ENCODE measurements around the gene ARL13B. TPM values are rescaled to one million over a fixed set of nuclear protein-coding genes. Genes with fewer than 3 reads are reported as not detected.
A peak's percentile ranks its signal among the peaks of the same experiment; 100 is the strongest.
"Not testable (repeated sequence)": the region's sequence is repeated elsewhere in the genome, so short reads cannot be mapped to it uniquely, and the experiment has no call there.

Gene ARL13B
- total RNA-seq, 8 experiments from 2014 or later: 6.6 to 17.0 (median 10.6) TPM

DNA sequence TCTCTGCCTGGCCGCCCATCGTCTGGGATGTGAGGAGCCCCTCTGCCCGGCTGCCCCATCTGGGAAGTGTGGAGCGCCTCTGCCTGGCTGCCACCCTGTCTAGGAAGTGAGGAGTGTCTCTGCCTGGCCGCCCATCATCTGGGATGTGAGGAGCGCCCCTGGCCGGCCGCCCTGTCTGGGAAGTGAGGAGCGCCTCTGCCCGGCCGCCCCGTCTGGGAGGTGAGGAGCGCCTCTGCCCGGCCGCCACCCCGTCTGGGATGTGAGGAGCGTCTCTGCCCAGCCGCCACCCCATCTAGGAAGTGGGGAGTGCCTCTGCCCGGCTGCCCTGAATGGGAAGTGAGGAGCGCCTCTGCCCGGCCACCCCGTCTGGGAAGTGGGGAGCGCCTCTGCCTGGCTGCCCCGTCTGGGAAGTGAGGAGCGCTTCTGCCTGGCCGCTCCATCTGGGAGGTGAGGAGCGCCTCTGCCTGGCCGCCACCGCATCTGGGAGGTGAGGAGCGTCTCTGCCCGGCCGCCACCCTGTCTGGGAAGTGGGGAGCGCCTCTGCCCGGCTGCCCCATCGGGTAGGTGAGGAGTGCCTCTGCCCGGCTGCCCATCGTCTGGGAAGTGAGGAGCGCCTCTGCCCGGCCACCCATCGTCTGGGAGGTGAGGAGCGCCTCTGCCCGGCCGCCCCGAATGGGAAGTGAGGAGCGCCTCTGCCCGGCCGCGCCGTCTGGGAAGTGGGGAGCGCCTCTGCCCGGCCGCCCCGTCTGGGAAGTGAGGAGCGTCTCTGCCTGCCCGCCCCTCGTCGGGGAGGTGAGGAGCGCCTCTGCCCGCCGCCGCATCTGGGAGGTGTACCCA, 64.4 kb downstream of the ARL13B start:
- 96 to 98% methylated on average over 5 to 8 of the region's 61 CpGs; no CpG with 5 or more reads in 8 of the 10 experiments for WGBS, 10 experiments
- not testable (repeated sequence) for H3K4me3 ChIP-seq

DNA sequence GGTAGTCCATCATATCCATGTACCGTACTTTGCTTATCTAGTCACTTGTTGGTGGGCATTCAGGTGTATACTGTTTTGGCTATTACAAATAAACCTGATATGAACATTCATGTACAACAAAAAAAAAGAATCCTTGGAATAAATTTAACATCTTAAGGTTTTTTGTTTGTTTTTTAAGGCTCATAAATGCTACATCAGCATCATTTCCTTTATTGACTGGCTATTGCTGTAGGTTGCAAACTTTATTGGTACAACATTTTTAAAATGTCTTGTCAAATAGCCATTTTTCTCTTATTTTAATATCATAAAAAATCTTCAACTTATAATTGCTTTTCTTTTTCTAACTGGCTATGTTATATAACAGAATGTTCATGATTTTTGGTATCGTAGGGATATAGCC, 66.6 kb downstream of the ARL13B start:
- no peak for ATAC-seq (replicated peaks in 6 of 8)
- WGBS, 10 experiments: 89 to 100% (median 100%) methylated on average over 1 to 2 of the region's 2 CpGs; no CpG with 5 or more reads in 1 of the 10 experiments
- Histone ChIP-seq H3K4me1 (replicated peaks in 1 of 2) (no peaks in the 10 kb centered on the region), H3K4me3 (no peak overlapping the region), H3K27ac (no peak overlapping the region)
- in situ Hi-C loops (cut with MboI; ENCODE audit: low pct_unique_long_range_greater_than_20kb in 2 of 9, low sequenced_read_pairs in 9 of 9, unreplicated experiment in 9 of 9): no loop called here

More for the DNA sequence above, 64.4 kb downstream of the ARL13B start:
- H3K27ac ChIP-seq; ATAC-seq (replicated peaks in 6 of 8); in situ Hi-C loops (cut with MboI; ENCODE audit: low pct_unique_long_range_greater_than_20kb in 2 of 9, low sequenced_read_pairs in 9 of 9, unreplicated experiment in 9 of 9); H3K4me1 ChIP-seq (replicated peaks in 1 of 2): not testable (repeated sequence)

DNA sequence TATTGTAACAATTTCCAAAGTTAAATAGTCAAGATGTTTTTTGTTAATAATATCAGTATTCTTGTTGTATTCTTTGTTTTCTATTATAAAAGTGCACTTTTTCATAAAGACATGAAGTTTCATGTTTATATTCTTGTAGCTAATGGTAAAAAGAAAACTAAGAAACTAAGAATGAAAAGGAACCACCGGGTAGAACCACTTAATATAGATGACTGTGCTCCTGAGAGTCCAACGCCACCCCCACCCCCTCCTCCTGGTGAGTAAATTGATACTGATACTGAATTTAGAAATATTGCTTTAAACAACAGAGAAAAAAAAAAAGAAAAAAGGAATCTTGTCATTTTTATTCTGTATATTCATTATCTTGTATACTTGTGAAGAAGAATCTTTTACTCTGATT, 69.3 kb downstream of the ARL13B start:
- Histone ChIP-seq H3K4me3 (no peak overlapping the region), H3K4me1 (replicated peaks in 1 of 2) (no peaks in the 10 kb centered on the region), H3K27ac (no peak overlapping the region)
- 80 to 100% (median 90%) methylated on average over 1 to 2 of the region's 2 CpGs; no CpG with 5 or more reads in 1 of the 10 experiments for WGBS, 10 experiments
- in situ Hi-C loops (cut with MboI; ENCODE audit: low pct_unique_long_range_greater_than_20kb in 2 of 9, low sequenced_read_pairs in 9 of 9, unreplicated experiment in 9 of 9): no loop called here
- ATAC-seq (replicated peaks in 6 of 8): no peak

DNA sequence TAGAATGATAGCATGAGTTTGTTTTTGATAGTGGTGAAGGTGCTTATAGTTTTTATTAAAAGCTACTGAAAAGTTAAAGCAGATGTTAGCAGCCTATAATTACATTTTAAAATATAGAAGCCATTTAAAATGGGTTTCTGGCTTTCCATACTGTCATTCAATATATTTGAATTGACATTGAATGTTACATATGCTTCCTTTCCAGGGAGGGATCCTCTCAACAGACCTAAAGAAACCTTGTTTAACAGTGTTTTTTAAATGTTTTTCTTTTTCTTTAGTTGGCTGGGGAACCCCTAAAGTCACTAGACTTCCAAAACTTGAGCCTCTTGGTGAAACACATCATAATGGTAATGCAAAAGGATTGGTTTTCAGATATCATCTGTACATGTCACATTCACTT, 70.6 kb downstream of the ARL13B start:
- Histone ChIP-seq H3K4me3 (no peak overlapping the region), H3K27ac (no peak overlapping the region), H3K4me1 (replicated peaks in 1 of 2) (no peaks in the 10 kb centered on the region)
- in situ Hi-C loops (cut with MboI; ENCODE audit: low pct_unique_long_range_greater_than_20kb in 2 of 9, low sequenced_read_pairs in 9 of 9, unreplicated experiment in 9 of 9): no loop called here
- ATAC-seq (replicated peaks in 6 of 8): no peak

DNA sequence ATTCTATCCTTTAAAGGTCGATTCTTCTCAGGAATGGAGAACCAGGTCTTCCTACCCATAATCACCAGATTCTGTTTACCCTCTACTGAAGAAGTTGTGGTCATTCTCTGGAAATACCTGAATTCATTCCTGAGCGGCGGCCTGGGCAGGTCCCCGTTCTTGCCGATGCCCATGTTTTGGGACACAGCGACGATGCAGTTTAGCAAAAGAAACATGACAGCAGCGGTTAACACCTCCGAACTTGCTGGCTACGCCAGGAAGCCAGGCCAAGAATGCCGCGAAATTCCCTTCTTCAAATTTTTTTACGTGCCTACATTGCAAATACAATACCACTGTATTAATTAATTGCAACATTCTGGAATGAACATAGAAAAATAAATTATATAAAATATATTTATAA, 81.3 kb downstream of the ARL13B start:
- Histone ChIP-seq H3K4me1 (replicated peaks in 1 of 2) (peaks cover 4 to 11% of the 10 kb centered on the region in 2 donors), H3K4me3 (no peak overlapping the region), H3K27ac (no peak overlapping the region)
- in situ Hi-C loops (cut with MboI; ENCODE audit: low pct_unique_long_range_greater_than_20kb in 2 of 9, low sequenced_read_pairs in 9 of 9, unreplicated experiment in 9 of 9): loop anchor here in 1 of 9 experiments (10.0 kb wide), 1 partner anchor 56 kb away; no protein-coding TSS in a partner anchor
- 78 to 100% (median 97%) methylated on average over 1 to 13 of the region's 13 CpGs for WGBS, 10 experiments
- ATAC-seq (replicated peaks in 6 of 8): no peak

DNA sequence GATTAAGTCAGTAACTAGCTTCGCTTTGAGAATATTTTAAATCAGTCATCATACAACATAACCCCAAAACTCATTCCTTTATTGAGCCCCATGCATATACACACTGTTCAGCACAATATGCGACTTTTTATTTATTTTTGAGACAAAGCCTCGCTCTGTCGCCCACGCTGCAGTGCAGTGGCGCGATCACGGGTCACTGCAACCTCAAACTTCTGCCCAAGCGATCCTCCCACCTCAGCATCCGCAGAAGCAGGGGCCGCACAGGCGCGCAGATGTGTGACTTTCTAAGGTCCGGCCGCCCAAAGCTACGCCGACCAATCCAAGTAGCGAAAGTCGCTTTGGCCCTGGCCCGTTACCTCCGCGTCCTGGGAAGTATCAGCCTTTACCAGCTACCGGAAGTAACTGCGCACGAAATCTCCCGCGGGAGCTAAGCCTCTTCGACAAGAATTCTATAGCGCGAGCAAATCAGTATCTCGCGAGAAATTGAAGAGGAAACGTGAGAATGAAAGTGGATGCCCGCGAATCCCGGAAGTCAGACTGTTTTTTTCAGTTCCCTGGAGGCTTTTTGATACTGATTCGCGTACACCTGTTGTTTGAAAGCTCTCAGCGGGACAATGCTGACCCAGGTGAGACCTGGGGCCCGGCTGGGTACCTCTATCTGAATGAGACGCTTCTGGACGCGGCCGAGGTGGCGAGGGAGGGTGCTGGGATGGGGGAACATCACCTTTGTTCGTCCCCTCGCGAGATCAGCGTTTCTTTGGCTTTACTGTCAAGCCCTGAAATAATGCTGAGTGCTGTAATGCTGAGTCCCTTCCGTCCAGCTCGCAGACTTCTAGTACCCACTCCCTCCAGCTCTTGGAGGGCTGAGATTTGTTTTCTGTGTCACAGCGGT, 82.8 kb downstream of the ARL13B start, which contains the start of the genes DHFR2 and NSUN3:
TSS of gene DHFR2 (minus strand) at position 404 of the 892 bp plus-strand sequence. CDS start 1,405 bp downstream, outside the sequence.
TSS of gene NSUN3 (plus strand) at position 549 of the 892 bp plus-strand sequence. CDS start at position 615, 66 bp downstream.
- in situ Hi-C loops (cut with MboI; ENCODE audit: low pct_unique_long_range_greater_than_20kb in 2 of 9, low sequenced_read_pairs in 9 of 9, unreplicated experiment in 9 of 9): loop anchor here in 1 of 9 experiments (10.0 kb wide), 1 partner anchor 58 kb away; no protein-coding TSS in a partner anchor
- WGBS, 10 experiments: 0 to 3% (median 0%) methylated on average over 1 to 27 of the region's 52 CpGs

DNA sequence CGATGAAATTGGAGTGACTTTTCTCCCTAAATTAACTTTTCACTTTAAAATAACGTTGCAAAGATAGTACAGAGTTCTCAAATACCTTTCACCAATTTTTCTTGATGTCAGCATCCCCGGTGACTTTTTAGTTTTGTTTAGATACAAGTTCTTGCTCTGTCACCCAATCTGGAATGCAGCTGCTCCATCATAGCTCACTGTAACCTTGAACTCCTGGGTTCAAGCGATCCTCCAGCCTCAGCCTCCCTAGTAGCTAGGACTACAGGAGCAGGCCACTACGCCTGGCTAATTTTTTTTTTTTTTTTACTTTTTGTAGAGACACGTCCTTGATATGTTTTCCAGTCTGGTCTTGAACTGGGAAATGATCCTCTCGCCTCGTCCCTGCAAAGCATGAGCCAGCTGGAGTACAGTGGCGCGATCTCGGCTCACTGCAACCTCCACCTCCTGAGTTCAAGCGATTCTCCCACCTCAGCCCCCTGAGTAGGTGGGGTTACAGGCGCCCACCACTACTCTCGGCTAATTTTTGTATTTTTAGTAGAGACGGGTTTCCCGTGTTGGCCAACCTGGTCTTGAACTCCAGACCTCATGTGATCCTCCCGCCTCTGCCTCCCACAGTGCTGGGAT, 83.7 kb downstream of the ARL13B start:
- ATAC-seq (replicated peaks in 6 of 8): peak in 1 of 8 experiments; percentile 4
- in situ Hi-C loops (cut with MboI; ENCODE audit: low pct_unique_long_range_greater_than_20kb in 2 of 9, low sequenced_read_pairs in 9 of 9, unreplicated experiment in 9 of 9): loop anchor here in 1 of 9 experiments (10.0 kb wide), 1 partner anchor 59 kb away; no protein-coding TSS in a partner anchor
- Histone ChIP-seq H3K4me1 (replicated peaks in 1 of 2) (peaks cover 4 to 11% of the 10 kb centered on the region in 2 donors), H3K27ac (peak overlapping the region; percentile 96 to 99), H3K4me3 (peak overlapping the region; percentile 63 to 97 (median 92))
- 17 to 53% (median 41%) methylated on average over 2 to 12 of the region's 17 CpGs for WGBS, 10 experiments

More for the DNA sequence above, 82.8 kb downstream of the ARL13B start, which contains the start of the genes DHFR2 and NSUN3:
- peak within 1 kb of the TSS; percentile 96 to 99 for H3K27ac ChIP-seq
- peak within 1 kb of the TSS; percentile 63 to 97 (median 92) for H3K4me3 ChIP-seq
- peak; percentile 91 to 97 (median 96) for ATAC-seq (replicated peaks in 6 of 8)
- H3K4me1 ChIP-seq (replicated peaks in 1 of 2): peaks cover 4 to 11% of the 10 kb centered on the region in 2 donors

DNA sequence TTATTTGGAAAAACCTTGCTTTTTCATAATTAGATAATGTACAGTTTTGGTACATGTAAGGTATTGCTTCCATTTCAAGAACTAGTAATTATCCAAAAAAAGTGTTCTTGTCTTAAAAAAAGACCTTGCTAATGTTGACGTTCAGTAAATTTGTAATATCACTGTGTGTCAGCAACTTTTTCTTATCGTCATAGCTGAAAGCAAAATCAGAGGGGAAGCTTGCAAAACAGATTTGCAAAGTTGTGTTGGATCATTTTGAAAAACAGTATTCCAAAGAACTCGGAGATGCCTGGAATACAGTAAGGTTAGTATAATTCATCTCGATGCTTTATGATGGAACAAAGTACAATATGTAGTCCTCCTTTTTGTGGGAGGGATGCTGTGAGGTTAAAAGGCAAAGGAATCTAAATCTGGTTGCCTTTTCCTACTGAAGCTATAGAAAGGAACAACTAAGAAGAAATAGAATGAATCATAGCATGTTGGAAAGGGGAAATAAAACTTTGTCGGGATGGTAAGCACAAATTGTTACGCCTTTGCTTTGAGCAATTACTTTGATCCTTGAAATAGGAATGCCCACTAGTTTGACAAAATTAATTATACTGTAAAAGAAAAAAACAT, 84.4 kb downstream of the ARL13B start:
- in situ Hi-C loops (cut with MboI; ENCODE audit: low pct_unique_long_range_greater_than_20kb in 2 of 9, low sequenced_read_pairs in 9 of 9, unreplicated experiment in 9 of 9): loop anchor here in 1 of 9 experiments (10.0 kb wide), 1 partner anchor 60 kb away; no protein-coding TSS in a partner anchor
- no peak overlapping the region for H3K27ac ChIP-seq
- 68 to 94% (median 89%) methylated on average over 2 to 6 of the region's 6 CpGs for WGBS, 10 experiments
- H3K4me1 ChIP-seq (replicated peaks in 1 of 2): peaks cover 4 to 11% of the 10 kb centered on the region in 2 donors
- no peak overlapping the region for H3K4me3 ChIP-seq
- ATAC-seq (replicated peaks in 6 of 8): no peak

DNA sequence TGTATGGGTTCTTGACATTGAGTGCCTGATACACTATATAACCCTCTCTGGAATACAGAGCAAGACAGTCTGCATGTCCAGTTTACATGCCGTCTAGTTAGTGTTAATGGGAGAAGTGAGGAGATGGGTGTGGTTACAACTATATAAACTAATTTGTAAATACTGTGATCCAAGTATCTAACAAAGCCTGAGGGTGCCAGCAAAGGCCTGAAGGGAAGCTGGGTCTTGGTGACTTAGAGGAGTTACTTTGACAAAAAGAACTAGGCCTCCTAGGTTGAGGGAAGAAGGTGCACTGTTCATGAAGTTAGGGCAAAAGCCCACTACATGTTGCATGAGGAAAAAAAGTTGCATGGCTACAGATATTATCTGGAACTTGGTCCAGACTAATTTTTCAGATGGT, 85.2 kb downstream of the ARL13B start:
- no peak overlapping the region for H3K4me3 ChIP-seq
- no peak for ATAC-seq (replicated peaks in 6 of 8)
- H3K4me1 ChIP-seq (replicated peaks in 1 of 2): peaks cover 4 to 11% of the 10 kb centered on the region in 2 donors
- no peak overlapping the region for H3K27ac ChIP-seq
- in situ Hi-C loops (cut with MboI; ENCODE audit: low pct_unique_long_range_greater_than_20kb in 2 of 9, low sequenced_read_pairs in 9 of 9, unreplicated experiment in 9 of 9): loop anchor here in 1 of 9 experiments (10.0 kb wide), 1 partner anchor 60 kb away; no protein-coding TSS in a partner anchor
- WGBS, 10 experiments: 0 to 100% (median 60%) methylated on average over 1 of the region's 1 CpG; no CpG with 5 or more reads in 5 of the 10 experiments

DNA sequence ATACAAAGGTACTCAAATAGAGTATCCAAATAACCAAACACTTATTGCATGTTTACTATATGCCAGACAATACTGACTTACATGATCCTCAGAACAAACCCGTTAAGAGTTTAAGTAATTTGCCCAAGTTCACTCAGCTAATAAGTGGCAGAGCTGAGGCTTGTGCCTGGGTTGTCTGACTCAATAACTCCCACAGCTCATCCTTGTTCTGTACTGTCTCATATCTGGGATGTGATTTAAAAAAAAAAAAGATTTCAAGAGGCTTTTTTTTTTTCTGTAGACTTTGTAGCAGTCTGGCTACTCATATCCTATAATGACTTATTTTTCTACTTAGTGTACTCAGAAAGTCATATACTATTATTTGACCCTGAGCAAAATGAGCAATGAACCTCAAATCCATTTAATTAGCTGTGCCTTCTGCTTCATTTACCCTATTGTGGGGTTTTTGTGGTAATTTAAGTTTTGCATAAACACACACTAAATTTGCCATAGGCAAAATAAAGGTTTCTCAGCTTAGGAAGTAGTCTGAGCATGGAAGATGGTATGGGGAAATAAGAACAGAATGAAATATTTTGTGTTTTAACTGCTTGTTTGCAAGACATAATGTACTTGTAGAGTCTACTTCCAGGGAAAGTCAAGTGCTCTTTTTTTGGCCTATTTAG, 86.0 kb downstream of the ARL13B start:
- Histone ChIP-seq H3K27ac (no peak overlapping the region), H3K4me1 (replicated peaks in 1 of 2) (peaks cover 4 to 11% of the 10 kb centered on the region in 2 donors), H3K4me3 (no peak overlapping the region)
- WGBS, 10 experiments: 64 to 100% (median 100%) methylated on average over 1 of the region's 1 CpG; no CpG with 5 or more reads in 3 of the 10 experiments
- ATAC-seq (replicated peaks in 6 of 8): no peak
- in situ Hi-C loops (cut with MboI; ENCODE audit: low pct_unique_long_range_greater_than_20kb in 2 of 9, low sequenced_read_pairs in 9 of 9, unreplicated experiment in 9 of 9): loop anchor here in 1 of 9 experiments (10.0 kb wide), 1 partner anchor 61 kb away; no protein-coding TSS in a partner anchor
